Measurements from ENCODE around the gene PNMA6E.
A peak's percentile ranks its signal among the peaks of the same experiment; 100 is the strongest.

Gene PNMA6E

DNA sequence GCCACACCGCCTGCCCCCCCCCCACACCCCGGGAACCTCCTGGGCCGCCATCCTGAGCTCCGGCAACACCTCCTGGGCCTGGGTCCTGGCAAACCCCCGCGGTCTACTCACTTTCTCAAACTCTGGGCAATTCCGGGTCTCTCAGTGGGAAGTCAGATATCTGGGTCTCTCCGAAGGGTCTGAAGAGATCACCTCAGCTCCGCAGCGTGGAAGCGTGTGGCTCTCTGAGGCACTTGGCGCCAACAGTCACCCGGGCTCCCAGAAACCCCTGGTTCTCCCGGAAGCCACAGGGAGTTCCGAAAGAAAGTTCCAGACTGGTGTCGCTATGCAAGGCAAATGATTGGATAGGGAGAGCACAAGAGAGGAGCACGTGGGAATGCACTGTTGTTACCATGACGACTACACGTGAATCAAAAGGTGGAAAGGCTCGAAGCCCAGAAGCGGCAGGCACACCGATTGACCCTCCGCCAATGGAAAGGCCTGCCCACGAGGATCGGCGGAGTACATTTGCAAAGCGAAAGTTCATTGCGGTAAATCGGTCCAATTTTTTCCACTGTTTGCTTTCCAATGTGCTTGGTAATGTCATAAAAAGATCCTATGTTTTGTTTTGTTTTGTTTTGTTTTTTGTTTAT is at the start of gene PNMA6E:
PNMA6E (minus strand) TSS at position 218 of the 632 bp plus-strand sequence. CDS start 2,501 bp downstream, outside the sequence.
- no peak for DNase-seq

DNA sequence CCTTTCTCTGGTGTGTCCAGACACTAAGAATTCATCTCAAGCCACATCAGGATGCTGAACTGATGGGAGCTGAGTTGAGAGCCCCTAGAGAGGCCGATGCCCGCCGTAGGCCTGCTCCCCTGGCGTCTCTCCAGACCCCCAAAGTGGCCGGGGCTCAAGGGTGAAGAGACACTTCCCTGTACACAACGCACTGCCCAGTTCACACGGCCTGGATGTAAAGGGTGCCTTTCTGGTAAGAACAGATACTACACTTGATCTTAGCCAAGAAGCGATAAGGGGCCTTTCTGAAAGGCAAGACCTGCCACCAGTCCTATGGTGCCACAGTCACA is 49.8 kb upstream of the PNMA6E start:
- DNase-seq, result no peak

DNA sequence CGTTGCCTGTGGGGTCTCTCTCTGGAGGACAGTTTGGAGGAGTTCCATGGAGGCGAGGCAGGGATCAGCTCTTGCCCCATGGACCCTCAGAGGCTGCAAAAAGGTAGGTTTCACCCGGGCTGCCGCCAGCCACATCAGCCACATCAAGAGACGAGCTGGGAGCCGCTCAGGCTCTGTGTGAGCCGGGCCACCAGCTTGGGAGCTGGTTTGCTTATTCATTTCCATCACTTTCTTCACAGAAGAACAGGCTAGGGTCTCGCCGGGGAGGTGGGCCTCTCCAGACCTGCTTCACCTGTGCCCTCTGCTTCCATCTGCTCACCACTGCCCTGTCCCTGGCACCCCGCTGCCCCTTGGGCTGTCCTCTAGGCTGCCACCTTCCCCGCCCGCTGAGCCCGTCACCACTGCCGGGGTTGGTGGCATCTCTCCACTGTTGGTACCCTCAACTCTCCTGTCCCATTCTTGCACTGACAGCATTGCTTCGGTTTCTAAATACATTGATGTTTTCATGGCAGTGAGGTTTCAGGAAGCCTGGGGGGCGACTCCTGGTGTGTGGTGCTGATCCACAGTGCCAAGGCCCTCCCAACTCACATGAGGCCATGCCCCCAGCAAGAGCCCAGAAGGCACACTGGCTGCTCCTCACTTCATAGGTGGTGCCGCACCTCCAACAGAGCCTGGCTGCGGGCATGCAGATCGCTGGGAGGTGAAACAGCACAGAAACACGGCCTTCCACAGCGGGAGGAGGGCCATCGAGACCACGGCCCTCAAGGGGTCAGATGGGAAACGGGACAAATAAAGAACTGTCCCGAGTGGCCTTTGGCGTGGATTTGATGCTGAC is 49.2 kb upstream of the PNMA6E start:
- no peak for DNase-seq

DNA sequence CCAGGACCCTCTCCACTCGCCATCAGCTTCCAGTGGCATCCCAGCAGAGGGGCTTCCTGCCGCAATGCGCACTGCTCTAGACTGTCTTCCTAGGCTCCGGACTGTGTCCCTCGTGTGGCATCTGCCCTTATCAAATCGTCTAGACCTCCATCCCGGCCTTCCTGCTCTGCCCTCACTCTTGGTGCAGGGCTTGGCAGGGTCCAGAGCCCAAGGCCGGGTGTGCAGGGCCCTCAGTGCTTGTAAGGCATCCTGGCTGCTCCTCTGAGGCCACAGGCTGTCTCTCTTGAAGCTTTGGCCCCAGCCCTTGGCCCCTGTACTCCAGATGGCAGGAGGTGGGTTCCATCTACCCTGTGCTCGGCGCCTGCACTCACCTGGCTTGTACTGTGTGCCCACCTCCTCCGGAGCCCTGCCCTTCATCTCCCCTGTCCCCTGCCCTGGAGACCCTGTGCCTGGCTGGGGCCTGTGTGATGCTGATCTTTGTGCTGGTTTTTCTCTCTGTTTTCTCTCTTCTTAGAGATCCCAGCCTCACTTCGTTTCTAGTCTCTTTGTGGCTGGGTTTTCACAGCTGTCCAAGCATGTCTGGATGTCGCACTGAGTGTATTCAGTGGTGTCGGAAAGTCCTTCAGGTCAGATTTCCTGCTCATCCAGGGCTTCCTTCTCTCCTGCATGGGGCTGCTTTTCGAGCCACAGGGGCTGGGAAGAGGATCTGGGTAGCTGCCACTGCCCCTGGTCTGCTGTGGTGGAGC is 48.4 kb upstream of the PNMA6E start:
- peak; percentile 11 for DNase-seq

DNA sequence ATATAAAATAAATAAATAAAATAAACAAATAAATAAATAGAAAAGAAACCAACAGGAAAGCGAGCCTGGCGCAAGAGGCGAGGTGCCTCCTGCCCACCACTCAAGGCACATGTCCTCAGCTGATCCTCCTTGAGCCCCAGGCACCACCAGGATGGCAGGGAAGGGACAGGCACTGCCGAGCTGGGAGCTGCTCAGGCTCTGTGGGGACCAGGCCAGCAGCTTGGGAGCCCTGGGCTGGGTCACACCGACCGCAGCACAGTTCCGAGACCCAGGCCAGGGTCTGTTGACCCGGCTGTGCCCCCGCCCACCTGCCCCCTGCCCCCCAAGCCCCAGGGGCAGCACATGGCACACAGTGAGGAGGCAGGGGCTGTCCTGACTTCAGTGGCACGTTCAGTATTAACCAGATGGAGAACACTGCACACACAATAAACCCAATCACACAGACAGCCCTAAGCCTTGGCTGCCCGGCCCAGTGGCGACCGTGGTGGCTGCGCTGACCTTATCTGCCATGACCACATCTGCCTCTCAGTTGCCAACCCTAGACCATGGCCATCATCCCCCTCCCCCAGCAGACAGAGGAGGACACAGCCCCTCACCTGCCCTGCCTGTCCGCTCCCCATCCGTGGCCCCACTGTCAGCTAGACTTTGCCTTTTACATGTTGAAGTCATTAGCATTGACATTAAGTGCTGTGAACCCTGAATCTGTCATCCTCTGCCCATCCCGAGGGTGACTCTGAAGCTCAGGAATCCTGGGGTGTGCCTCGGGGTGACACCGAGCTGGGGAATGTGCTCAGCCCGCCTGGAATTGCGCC is 47.6 kb upstream of the PNMA6E start:
- no peak for DNase-seq

DNA sequence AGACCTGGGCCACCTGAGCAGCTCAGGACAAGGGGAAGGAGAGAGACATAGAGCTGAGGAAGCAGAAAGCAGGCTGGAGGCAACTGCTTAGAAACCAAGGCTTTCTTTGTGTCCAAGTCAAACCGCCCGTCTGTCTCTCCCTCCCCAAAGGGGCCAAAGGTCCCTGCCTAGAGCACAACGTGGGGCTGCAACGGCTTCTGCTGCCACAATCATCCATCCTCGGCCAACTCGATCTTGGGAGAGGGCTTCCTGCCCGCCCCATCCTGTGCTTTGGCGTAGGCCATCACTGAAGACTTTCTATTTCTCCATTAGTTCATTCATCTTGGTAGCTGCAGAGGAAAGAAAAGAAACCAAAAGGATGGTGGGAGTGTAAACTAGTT is 46.4 kb upstream of the PNMA6E start:
- DNase-seq, result no peak

GRCh38 chrX:153446950-153447580 is 45.9 kb upstream of the PNMA6E start:
- DNase-seq, result no peak

DNA sequence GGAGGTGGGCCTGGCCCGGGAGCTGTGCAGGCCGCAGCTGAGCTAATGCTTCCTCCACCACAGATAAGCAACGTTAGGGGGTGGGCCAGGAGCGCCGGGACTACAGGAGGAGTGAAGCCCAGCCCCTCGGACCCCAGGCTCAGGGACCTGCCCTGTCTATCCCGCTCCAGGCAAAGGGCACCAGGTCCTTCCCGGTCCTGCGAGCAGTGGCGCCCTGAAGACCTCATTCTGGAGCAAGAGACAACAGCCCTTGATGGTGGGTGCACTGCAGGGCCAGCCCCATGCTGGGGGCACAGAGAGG is 45.4 kb upstream of the PNMA6E start:
- no peak for DNase-seq

- DNase-seq, result no peak
Observed at GRCh38 chrX:153445856-153446635, 44.9 kb upstream of the PNMA6E start, which contains the start of gene TREX2. Gene TREX2 (minus strand): TSS chrX:153446056. CDS start chrX:153445430, 626 bp downstream.

DNA sequence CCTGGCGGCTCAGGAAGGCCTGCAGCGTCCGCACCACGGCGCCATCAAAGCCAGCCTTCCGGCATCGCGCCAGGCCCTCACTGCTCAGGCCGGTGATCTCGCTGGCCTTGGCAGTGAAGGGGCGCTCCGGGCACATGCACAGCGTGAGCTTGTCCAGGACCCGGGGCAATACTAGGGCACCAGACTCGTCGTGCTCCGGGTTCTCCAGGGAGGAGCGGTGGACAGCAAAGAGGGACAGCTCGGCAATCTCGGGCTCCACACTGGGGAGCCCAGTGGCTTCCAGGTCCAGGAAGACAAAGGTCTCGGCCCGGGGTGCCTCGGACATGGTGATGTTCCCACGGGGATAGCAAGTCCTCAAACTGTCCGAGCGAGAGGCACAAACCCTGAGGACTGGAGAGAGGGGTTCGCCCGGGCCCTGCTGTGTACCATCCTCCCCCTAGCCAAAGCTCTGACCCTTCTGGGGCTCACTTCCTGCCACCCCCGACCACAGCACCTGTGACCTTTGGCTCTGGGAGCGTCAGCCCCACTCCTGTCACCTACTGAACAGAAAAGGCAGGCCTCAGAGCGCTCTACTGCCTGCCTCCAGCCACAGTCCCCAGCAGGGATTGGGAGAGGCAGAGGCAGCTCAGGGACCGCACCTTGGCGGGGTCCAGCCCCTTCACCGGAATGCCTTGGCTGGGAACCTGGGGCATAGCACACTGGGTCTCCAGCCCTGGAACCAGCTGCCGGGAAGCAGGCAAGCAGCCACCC is 44.1 kb upstream of the PNMA6E start:
- no peak for DNase-seq

- no peak for DNase-seq
Observed at GRCh38 chrX:153444333-153445011, 43.3 kb upstream of the PNMA6E start.

DNA sequence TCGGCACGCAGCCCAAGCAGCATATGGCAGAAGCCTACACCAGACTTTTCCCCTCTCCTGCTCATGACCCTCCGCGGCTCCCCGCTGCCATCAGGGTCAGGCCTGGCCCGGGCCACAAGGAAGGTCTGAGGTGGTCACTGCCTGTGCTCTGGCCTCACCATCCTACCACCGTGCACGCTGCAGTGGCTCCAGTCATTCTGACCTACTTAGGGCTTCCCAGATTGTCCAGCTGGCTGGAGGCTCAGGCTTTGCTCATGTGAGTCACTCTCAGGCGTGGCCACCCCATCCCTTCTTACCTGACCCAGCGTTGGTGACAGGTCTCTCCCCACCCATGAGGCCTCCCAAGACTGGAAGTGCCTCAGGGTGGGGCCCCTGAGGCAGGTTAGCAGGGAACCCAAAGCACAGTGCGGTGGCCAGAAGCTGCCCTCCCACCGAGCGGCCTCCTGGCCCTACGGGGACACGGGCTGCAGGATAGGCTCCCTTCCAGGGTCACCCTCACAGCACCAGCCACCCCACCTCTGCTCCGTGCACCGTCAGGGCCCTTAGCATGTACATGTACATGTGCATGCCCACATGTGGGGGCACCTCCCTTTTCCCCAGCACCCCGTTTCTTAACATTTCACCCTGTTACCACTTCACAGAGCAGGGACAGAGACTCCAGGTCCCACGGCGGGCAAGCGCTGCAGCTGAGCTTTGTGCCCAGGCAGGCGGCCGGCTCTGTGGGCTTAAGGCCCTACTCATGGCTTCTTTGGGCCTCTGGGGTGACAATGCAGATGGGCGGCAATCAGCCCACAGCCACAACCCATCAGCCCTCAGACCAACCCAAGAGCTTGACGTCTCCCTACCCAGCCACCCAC is 42.6 kb upstream of the PNMA6E start:
- no peak for DNase-seq

- no peak for DNase-seq
Observed at GRCh38 chrX:153442463-153442862, 41.3 kb upstream of the PNMA6E start.

- DNase-seq, result no peak
Observed at GRCh38 chrX:153441981-153442380, 40.8 kb upstream of the PNMA6E start.

GRCh38 chrX:153441296-153441695 is 40.1 kb upstream of the PNMA6E start:
- DNase-seq, result no peak

DNA sequence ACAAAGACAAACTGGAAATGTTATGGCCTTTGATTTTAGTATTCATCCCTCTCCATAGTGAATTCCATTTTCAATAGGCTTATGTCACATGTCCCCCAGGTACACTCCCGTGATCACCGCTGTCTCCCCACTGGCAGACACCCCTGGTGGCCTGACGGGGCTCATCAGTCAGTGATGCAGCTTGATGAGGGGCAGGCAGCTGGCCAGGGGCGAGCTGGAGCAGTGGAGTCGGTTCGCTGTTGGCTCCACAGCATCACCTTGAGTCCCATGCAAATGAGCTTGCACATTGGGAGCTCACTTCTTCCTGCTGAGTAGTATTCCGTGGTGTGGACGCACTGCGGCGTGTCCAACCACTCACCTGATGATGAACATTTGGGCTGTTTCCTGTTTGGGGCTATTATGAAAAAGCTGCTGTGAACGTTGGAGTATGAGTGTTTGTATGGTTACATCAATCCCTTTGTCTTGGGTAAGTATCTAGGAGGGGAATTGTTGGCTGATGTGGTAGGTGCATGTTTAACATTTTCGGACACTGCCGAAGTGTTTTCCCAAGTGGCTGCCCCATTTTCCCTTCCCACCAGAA is 39.5 kb upstream of the PNMA6E start:
- DNase-seq, result no peak

GRCh38 chrX:153439977-153440376 is 38.8 kb upstream of the PNMA6E start:
- no peak for DNase-seq

GRCh38 chrX:153438532-153438931 is 37.4 kb upstream of the PNMA6E start:
- no peak for DNase-seq

DNA sequence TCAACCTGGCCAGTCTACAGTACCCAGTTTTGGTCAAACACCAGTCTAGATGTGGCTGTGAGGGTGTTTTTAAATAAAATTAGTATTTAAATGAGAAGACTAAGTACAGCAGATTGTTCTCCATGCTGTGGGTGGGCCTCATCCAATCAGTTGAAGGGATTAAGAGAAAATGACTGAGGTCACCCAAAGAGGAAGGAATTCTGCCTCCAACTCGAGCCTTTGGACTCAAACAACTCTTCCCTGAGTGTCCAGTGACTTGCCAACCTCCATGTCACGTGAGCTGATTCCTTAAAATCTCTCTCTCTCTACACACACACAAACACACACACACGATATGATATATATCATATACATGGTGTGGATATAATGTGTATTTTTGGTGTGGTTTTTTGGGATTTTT is 34.7 kb upstream of the PNMA6E start:
- DNase-seq, result no peak

Data from activated CD4-positive, CD25-positive, alpha-beta regulatory T cell treated with anti-CD3 and anti-CD28 coated beads, Interleukin-2, amount 50 U/mL, for 72 hours (primary cell).